K562 (cell line): Measurements from ENCODE around the gene MGST3. TPM values are rescaled to one million over a fixed set of nuclear protein-coding genes. Genes with fewer than 3 reads are reported as not detected.

ENCODE experiments used
- ARID2 ChIP-seq: fragments of 450-650 bp; IDR thresholded peaks from 2 replicates; pipeline ENCODE4 v1.6.1; 2017; ENCODE audit warnings: antibody characterized with exemption, mild to moderate bottlenecking
- RNF219 ChIP-seq: fragments of 250-450 bp; sonication (Bioruptor Pico); IDR thresholded peaks from 2 replicates; pipeline ENCODE4 v1.5.0; 2022; ENCODE audit warnings: mild to moderate bottlenecking
- SMARCB1 ChIP-seq: IDR thresholded peaks from 2 replicates; pipeline ENCODE4 v1.6.1; 2011; ENCODE audit warnings: improper control_type of control experiment, low read depth; ENCODE audit not compliant: insufficient read length
- TSHZ1 ChIP-seq: fragments of 250-450 bp; sonication (Bioruptor Pico); IDR thresholded peaks from 2 replicates; pipeline ENCODE4 v1.4.0; 2020; ENCODE audit warnings: mild to moderate bottlenecking, moderate library complexity
- USF2 ChIP-seq: sonication (generic); formaldehyde crosslinking; IDR thresholded peaks from 2 replicates; pipeline ENCODE4 v1.5.0; 2020; ENCODE audit warnings: missing genetic modification reagents
- ZNF280A ChIP-seq: fragments of 450-650 bp; IDR thresholded peaks from 2 replicates; pipeline ENCODE4 v1.6.1; 2018; ENCODE audit warnings: mild to moderate bottlenecking, low read depth; ENCODE audit not compliant: partially characterized antibody
- polyA plus RNA-seq, 8 experiments: library from polyadenylated mRNA; depleted of rRNA in 4 of 8; stranded (reverse) in 5 of 8; unstranded in 3 of 8; fragments of >200 nt; fragmentation: Nextera tagmentation in 2 of 8; fragmentation: Illumina TruSeq in 1 of 8; extraction: Ambion mirVana in 2 of 8; extraction: Trizol in 1 of 8; gene quantifications; 2 replicates each; pipeline versions ENCODE4 v1.2.1 to v1.2.3, GENCODE V29; 2011 to 2014; ENCODE audit warnings: inconsistent platforms in 1 of 8, missing spikeins in 1 of 8
- total RNA-seq, 7 experiments: library from RNA; depleted of rRNA in 6 of 7; stranded (reverse); fragments of >200 nt in 6 of 7; fragmentation: Illumina TruSeq in 2 of 7; extraction: Trizol in 2 of 7; gene quantifications; 2 replicates each; pipeline versions ENCODE4 v1.2.1 to v1.2.3, GENCODE V29; 2011 to 2021; ENCODE audit warnings: low replicate concordance in 1 of 7
- TF ChIP-seq, protein P1 (sequence below): IDR thresholded peaks from 3 replicates; pipeline ENCODE4 v1.6.1; 2011; ENCODE audit warnings: borderline replicate concordance, mild to moderate bottlenecking; ENCODE audit not compliant: insufficient read length, insufficient read depth

MGST3 gene
- total and polyA plus RNA-seq, 9 of the 15 experiments (the other 6 are each of a cell fraction or from before 2014, with no cell fraction given): 70.7 to 287 (median 105) TPM

- TF ChIP-seq USF2 (CRISPR knock-in tag): no peak
- TF ChIP-seq TSHZ1 (CRISPR knock-in tag): no peak
- TF ChIP-seq ZNF280A: no peak
- TF ChIP-seq RNF219: no peak
- TF ChIP-seq, protein P1, sequence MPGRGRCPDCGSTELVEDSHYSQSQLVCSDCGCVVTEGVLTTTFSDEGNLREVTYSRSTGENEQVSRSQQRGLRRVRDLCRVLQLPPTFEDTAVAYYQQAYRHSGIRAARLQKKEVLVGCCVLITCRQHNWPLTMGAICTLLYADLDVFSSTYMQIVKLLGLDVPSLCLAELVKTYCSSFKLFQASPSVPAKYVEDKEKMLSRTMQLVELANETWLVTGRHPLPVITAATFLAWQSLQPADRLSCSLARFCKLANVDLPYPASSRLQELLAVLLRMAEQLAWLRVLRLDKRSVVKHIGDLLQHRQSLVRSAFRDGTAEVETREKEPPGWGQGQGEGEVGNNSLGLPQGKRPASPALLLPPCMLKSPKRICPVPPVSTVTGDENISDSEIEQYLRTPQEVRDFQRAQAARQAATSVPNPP: no peak
- no peak for TF ChIP-seq ARID2
- no peak for TF ChIP-seq SMARCB1
Observed at GRCh38 chr1:165630629-165631341, at the start of gene MGST3 (continued).
